KOPT-K1 (cell line): ENCODE results near the gene PITHD1.
"Not testable (repeated sequence)": the region's sequence is repeated elsewhere in the genome, so short reads cannot be mapped to it uniquely, and the experiment has no call there.

Source experiments
- H3K27ac ChIP-seq: fragments of 200-600 bp; sonication (generic); 2 replicates; pipeline ENCODE4 v1.5.1; 2016; ENCODE audit warnings: antibody characterized with exemption, mild to moderate bottlenecking, low read depth, low read length; ENCODE audit not compliant: poor library complexity, severe bottlenecking
- H3K36me3 ChIP-seq: fragments of 200-600 bp; sonication (generic); 2 replicates; pipeline ENCODE4 v1.5.1; 2017; ENCODE audit warnings: antibody characterized with exemption, mild to moderate bottlenecking, low read length, moderate library complexity; ENCODE audit not compliant: insufficient read depth
- H3K9me3 ChIP-seq: fragments of 200-600 bp; sonication (generic); 2 replicates; pipeline ENCODE4 v1.5.1; 2017; ENCODE audit warnings: antibody characterized with exemption, low read length, mild to moderate bottlenecking; ENCODE audit not compliant: insufficient read depth, poor library complexity, severe bottlenecking

PITHD1 gene

GRCh38 chr1:23817633-23818032, 39.4 kb downstream of the PITHD1 start:
- Histone ChIP-seq H3K27ac (no peak overlapping the region), H3K36me3 (peaks cover 32% of the 10 kb centered on the region; the same call in 1 of the 2 replicates), H3K9me3 (no peaks in the 10 kb centered on the region)

- H3K27ac ChIP-seq, result no peak overlapping the region
- H3K36me3 ChIP-seq, result no peaks in the 10 kb centered on the region
- no peaks in the 10 kb centered on the region for H3K9me3 ChIP-seq
Observed at GRCh38 chr1:23823767-23824166, 45.5 kb downstream of the PITHD1 start.

GRCh38 chr1:23824711-23825075, 46.5 kb downstream of the PITHD1 start:
- Histone ChIP-seq H3K27ac (peak overlapping the region; percentile 80), H3K36me3 (no peaks in the 10 kb centered on the region), H3K9me3 (no peaks in the 10 kb centered on the region)

GRCh38 chr1:23825076-23825761, 47.0 kb downstream of the PITHD1 start, which contains the start of gene HMGCL:
Gene HMGCL, minus strand, starts transcription at chr1:23825429. Its CDS starts 14 bp downstream, at chr1:23825415.
- Histone ChIP-seq H3K36me3 (no peaks in the 10 kb centered on the region), H3K9me3 (no peaks in the 10 kb centered on the region), H3K27ac (peak within 1 kb of the TSS; percentile 80)

GRCh38 chr1:23825762-23826522, 47.7 kb downstream of the PITHD1 start:
- no peaks in the 10 kb centered on the region for H3K9me3 ChIP-seq
- no peaks in the 10 kb centered on the region for H3K36me3 ChIP-seq
- peak overlapping the region; percentile 80 for H3K27ac ChIP-seq

- not testable (repeated sequence) for H3K27ac ChIP-seq, H3K9me3 ChIP-seq, H3K36me3 ChIP-seq
Observed at GRCh38 chr1:23826590-23826989, 48.4 kb downstream of the PITHD1 start.

- H3K27ac ChIP-seq, result no peak overlapping the region
- H3K36me3 ChIP-seq, result no peaks in the 10 kb centered on the region
- H3K9me3 ChIP-seq, result no peaks in the 10 kb centered on the region
Observed at GRCh38 chr1:23827717-23828116, 49.5 kb downstream of the PITHD1 start.

- H3K27ac ChIP-seq, H3K9me3 ChIP-seq, H3K36me3 ChIP-seq: not testable (repeated sequence)
Observed at GRCh38 chr1:23834156-23834555, 55.9 kb downstream of the PITHD1 start.

- no peaks in the 10 kb centered on the region for H3K9me3 ChIP-seq
- H3K36me3 ChIP-seq, result no peaks in the 10 kb centered on the region
- no peak overlapping the region for H3K27ac ChIP-seq
Observed at GRCh38 chr1:23836037-23836436, 57.8 kb downstream of the PITHD1 start.
